AG04449 (cell line): ENCODE data around the gene HDDC3.

Experiments used
- CTCF ChIA-PET: fragments of 350-600 bp; formaldehyde crosslinking; extraction: SDS; loops from one replicate; lab custom pipeline; 2021; ENCODE audit warnings: antibody characterized with exemption; lab: Yijun Ruan, JAX
- POLR2A ChIA-PET: fragments of 400-600, 350-600 bp; formaldehyde crosslinking; extraction: SDS; loops from one replicate; lab custom pipeline; 2020; ENCODE audit warnings: antibody characterized with exemption, inconsistent platforms; lab: Yijun Ruan, JAX
- DNase-seq: peaks from one replicate; pipeline ENCODE4 v3.0.0-alpha.2; 2010; ENCODE audit warnings: low read depth, low spot score
- H3K4me3 ChIP-seq: 2 replicates; pipeline ENCODE4 v1.5.1; 2011; ENCODE audit warnings: low read depth, mild to moderate bottlenecking, control low read depth, low read length
- CTCF ChIP-seq: IDR thresholded peaks from one replicate; pipeline ENCODE4 v1.5.1; 2011; ENCODE audit warnings: mild to moderate bottlenecking, moderate library complexity, low read length, control low read depth, inconsistent platforms; ENCODE audit not compliant: insufficient read depth; ENCODE audit errors: missing control alignments

HDDC3 gene

GRCh38 chr15:90955624-90956273 lies 23.4 kb upstream of the HDDC3 start:
- CTCF ChIA-PET: interaction anchor here (0.8 to 21.6 kb wide), 22 partner anchors 13 to 317 kb away, joined by 3 to 479 read pairs (median 9); partner anchors contain the start of genes HDDC3, UNC45A and VPS33B
- peak overlapping the region; percentile 86 for H3K4me3 ChIP-seq
- no peak for DNase-seq
- TF ChIP-seq CTCF: no peak
- POLR2A ChIA-PET: interaction anchor here (0.6 to 1.2 kb wide), 3 partner anchors 8 to 38 kb away, joined by 3 to 5 read pairs (median 4); partner anchors contain the start of gene HDDC3

GRCh38 chr15:90954712-90955623 lies 22.6 kb upstream of the HDDC3 start, which contains the start of gene RCCD1:
TSS of gene RCCD1 (plus strand) at chr15:90954884. CDS start at chr15:90956735, 1,851 bp downstream.
- TF ChIP-seq CTCF: no peak
- H3K4me3 ChIP-seq: peak within 1 kb of the TSS; percentile 86
- ChIA-PET POLR2A (interaction anchor here (0.8 to 1.6 kb wide), 4 partner anchors 19 to 95 kb away, joined by 3 to 8 read pairs (median 4); partner anchors contain the start of gene UNC45A), CTCF (interaction anchor here (2.6 to 21.6 kb wide), 9 partner anchors 14 to 318 kb away, joined by 28 to 479 read pairs (median 95); partner anchors contain the start of genes HDDC3, UNC45A and VPS33B)
- DNase-seq: peak; percentile 64

- POLR2A ChIA-PET: interaction anchor here (0.8 to 1.6 kb wide), 4 partner anchors 19 to 96 kb away, joined by 3 to 8 read pairs (median 4); partner anchors contain the start of gene UNC45A
- H3K4me3 ChIP-seq: no peak overlapping the region; the same call in 1 of the 2 replicates
- CTCF ChIA-PET: interaction anchor here (5.2 to 21.6 kb wide), 5 partner anchors 15 to 319 kb away, joined by 95 to 479 read pairs (median 169); partner anchors contain the start of genes HDDC3 and UNC45A
- no peak for TF ChIP-seq CTCF
- DNase-seq: no peak
Observed at GRCh38 chr15:90953947-90954711, 21.8 kb upstream of the HDDC3 start.

- H3K4me3 ChIP-seq: no peak overlapping the region
- DNase-seq: no peak
- ChIA-PET CTCF (interaction anchor here (10.1 to 21.6 kb wide), 3 partner anchors 14 to 96 kb away, joined by 169 to 479 read pairs (median 193); partner anchors contain the start of genes HDDC3 and UNC45A), POLR2A (no interaction called here)
- TF ChIP-seq CTCF: no peak
Observed at GRCh38 chr15:90952901-90953677, 20.7 kb upstream of the HDDC3 start.

- POLR2A ChIA-PET: no interaction called here
Observed at GRCh38 chr15:90950676-90951075, 18.3 kb upstream of the HDDC3 start.

More at GRCh38 chr15:90950676-90951075, 18.3 kb upstream of the HDDC3 start:
- DNase-seq: no peak
- CTCF ChIA-PET: interaction anchor here (21.6 kb wide), 1 partner anchor 12 kb away, joined by 479 read pairs; the partner anchor contains the start of genes HDDC3 and UNC45A
- no peak overlapping the region for H3K4me3 ChIP-seq
- no peak for TF ChIP-seq CTCF
